Tongue (tissue), 2 donors: Measurements from ENCODE around the gene SPEM3. TPM values are rescaled to one million over a fixed set of nuclear protein-coding genes. Genes with fewer than 3 reads are reported as not detected.
"Not testable (repeated sequence)": the region's sequence is repeated elsewhere in the genome, so short reads cannot be mapped to it uniquely, and the experiment has no call there.

Source experiments
- DNase-seq: peaks from one replicate; pipeline ENCODE4 v3.0.0-alpha.2; 2015
- total RNA-seq: library from RNA; depleted of rRNA; stranded (reverse); fragments of >200 nt; gene quantifications from one replicate; pipeline ENCODE4 v1.2.3, GENCODE V29; 2014

The SPEM3 gene
- total RNA-seq, 1 donor from 2014 or later, result not detected

GRCh38 chr17:7474767-7475166, 46.1 kb downstream of the SPEM3 start:
- not testable (repeated sequence) for DNase-seq

DNA sequence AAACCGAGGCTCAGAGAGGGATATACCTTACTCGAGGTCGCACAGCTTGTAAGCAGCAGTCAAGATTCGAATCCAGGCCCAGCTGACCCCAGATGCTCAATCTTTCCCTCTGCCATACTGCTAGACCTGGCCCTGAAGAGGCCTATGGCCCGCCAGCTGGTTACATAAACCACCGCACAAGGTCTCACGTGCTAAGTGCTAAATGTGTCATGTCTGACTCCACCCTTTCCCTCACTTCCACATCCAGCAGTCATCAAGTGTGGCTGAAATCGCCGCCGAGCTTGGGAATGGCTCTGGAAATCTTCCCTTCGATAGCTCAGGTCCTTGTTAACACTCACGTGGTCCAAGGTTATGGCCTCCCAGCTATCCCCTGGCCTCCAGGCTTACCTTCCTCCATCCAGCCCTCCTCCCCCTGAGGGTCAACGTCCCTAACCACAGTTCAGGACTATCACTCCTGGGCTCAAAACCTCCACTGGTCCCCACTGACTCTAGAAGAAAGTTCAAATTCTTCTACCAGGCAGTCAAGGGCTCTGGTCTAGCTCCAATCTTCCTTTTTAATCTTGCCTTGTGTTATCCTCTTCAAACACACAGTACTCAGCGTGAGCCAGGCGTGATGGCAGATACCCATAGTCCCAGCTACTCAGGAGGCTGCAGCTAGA, 47.2 kb downstream of the SPEM3 start:
- peak; percentile 30 for DNase-seq

GRCh38 chr17:7476494-7476893, 47.8 kb downstream of the SPEM3 start:
- no peak for DNase-seq

GRCh38 chr17:7476951-7477350, 48.3 kb downstream of the SPEM3 start:
- no peak for DNase-seq

DNA sequence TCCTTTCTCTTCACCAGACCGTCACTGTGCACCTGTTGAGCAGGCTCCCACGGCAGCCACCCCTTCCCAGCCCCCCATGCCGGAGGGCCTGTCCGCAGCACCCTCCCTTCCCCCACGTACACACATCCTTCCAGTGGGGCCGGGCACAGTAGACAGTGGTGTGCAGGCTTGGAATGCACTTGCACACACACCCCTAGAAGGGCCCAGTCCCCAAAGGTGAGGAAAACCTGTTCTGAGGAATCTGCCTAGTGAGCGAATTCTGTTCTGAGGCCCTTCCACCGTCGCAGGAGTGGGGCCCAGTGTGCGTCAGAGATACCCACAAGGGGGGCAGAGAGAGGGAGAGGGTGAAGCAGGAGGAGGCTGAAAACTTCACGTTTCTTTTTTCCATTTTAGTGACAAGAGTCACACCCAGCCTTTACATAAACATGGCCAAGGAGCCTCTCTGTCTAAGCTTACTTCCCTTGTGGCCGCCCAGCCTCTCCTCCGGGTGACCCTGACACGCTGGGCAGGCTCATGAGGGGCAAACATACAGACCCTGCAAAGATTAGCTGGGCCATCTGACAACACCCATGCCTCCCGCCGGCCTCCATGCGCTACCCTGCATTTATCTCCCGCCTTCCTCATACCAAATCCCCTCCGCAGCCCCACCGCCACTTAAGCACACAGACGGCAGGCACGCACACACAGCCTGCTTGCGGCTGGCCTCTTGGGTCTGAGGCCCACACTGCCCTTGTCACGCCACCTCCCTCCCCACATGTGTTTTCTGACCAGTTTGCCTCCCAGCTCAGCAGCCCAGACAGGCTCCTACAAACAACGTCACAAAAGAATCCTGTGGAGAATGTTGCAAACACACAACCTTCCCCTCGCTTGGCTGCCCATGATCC, 49.0 kb downstream of the SPEM3 start:
- peak; percentile 78 for DNase-seq

DNA sequence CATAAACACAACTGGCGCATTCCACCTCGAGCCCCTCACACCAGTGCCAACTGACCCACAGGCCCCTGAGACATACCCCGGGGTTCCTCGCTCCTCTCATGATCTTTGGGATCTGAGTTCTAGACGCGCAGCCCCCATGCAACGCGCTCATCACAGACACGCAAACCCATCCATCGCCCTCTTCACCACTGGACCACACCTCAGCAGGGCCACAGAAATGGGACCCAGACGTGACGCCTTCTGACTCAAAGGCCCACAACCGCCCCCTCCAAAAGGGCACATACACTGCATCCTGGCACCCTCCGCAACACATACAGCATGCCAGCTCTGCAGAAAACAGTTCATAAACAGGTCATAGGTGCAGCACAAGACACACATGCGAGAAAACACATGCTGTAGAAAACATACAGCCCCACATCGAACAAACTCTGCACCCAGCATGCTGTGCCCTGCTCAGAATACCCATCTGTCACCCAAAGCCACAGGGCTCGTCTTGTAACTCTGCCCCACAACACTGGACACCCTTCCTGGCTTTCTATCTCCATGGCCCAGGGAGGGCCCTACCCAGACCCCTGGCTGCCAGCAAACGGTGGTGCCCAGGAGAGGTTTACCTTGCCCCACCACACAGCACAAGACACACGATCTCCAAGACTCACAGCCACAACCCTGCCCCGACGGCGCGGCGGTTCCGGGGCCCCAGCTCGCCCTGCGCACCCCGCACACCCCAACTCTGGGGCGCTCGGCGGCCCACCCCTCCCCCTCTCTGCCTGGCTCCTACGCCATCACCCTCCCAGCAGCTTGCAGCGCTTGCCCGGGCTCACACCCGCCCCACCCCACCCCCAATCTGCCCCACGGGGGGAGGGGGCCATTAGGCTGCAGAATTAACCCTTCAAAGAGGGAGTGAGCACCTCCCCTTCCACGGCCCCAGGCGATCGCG, 49.9 kb downstream of the SPEM3 start:
- DNase-seq, result peak; percentile 66

GRCh38 chr17:7479213-7480088, 50.8 kb downstream of the SPEM3 start, which contains the start of gene ZBTB4:
TSS of gene ZBTB4 (minus strand) at chr17:7479631. CDS start at chr17:7466801, 12,830 bp downstream.
- peak; percentile 74 for DNase-seq

- DNase-seq, result peak; percentile 67
Observed at GRCh38 chr17:7480089-7480384, 51.4 kb downstream of the SPEM3 start.

DNA sequence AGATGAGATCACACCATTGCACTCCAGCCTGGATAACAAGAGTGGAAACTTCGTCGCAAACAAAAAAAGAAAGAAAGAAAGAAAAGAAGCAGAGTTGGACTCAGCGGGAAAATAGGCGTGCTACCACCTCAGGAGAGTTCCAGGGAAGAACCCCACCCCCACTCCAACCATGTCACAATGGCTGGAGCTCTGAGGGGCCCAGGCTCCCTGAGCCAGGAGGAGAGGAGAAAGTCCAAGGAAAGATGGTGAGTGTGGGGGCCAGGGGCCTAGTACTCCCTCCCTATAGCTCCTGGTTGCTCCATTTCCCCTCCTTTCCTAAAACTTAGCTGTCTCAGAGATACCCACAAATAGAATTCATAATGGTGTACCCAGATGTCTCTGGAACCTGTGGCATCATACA, 52.6 kb downstream of the SPEM3 start, which contains the start of gene SLC35G6:
Gene SLC35G6 (plus strand): TSS at position 172 of the 400 bp plus-strand sequence. CDS start 71 bp downstream, at position 243.
- not testable (repeated sequence) for DNase-seq

DNA sequence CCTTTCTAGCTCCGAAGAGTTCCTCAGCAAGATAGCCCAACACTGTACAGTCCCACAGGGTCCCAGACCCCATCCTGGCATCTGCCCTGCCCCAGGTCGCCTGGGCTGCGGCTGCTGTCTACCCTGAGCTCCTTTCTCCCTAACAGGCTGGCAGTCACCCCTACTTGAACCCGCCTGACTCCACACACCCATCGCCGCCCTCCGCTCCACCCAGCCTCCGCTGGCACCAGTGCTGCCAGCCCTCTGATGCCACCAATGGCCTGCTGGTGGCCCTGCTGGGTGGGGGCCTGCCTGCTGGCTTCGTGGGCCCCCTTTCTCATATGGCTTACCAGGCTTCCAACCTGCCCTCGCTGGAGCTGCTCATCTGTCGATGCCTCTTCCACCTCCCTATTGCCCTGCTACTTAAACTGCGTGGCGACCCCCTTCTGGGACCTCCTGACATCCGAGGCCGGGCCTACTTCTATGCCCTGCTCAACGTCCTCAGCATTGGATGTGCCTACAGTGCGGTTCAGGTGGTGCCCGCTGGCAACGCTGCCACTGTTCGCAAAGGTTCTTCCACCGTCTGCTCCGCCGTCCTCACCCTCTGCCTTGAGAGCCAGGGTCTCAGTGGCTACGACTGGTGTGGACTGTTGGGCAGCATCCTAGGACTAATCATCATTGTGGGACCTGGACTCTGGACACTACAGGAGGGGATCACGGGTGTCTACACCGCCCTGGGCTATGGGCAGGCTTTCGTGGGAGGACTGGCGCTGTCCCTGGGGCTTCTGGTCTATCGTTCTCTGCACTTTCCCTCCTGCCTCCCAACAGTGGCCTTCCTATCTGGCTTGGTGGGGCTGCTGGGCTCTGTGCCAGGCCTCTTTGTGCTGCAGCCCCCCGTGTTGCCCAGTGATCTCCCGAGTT, 53.4 kb downstream of the SPEM3 start:
- DNase-seq, result not testable (repeated sequence)

Other genes starting within 250 kb of the SPEM3 start
- gene ASGR1, start 249.5 kb upstream of the SPEM3 start, total RNA-seq, result 0.21 TPM
- gene DLG4, start 209.0 kb upstream of the SPEM3 start, total RNA-seq, result 11.1 TPM
- 260 TPM for gene ACADVL, start 208.9 kb upstream of the SPEM3 start, total RNA-seq
- gene DVL2, start 194.3 kb upstream of the SPEM3 start, total RNA-seq, result 53.7 TPM
- 22.3 TPM for gene PHF23, start 189.4 kb upstream of the SPEM3 start, total RNA-seq
- gene GABARAP, start 186.4 kb upstream of the SPEM3 start, total RNA-seq, result 283 TPM
- gene CTDNEP1, start 177.1 kb upstream of the SPEM3 start, total RNA-seq, result 63.6 TPM
- gene ELP5, start 176.6 kb upstream of the SPEM3 start, total RNA-seq, result 43.2 TPM
- 22.2 TPM for gene CLDN7, start 166.4 kb upstream of the SPEM3 start, total RNA-seq
- 75.2 TPM for gene SLC2A4, start 147.1 kb upstream of the SPEM3 start, total RNA-seq
- gene YBX2, start 134.2 kb upstream of the SPEM3 start, total RNA-seq, result 0.51 TPM
- gene EIF5A, start 121.2 kb upstream of the SPEM3 start, total RNA-seq, result 212 TPM
- gene GPS2, start 113.5 kb upstream of the SPEM3 start, total RNA-seq, result 35.3 TPM
- 22.5 TPM for gene NEURL4, start 99.5 kb upstream of the SPEM3 start, total RNA-seq
- 1.7 TPM for gene ACAP1, start 92.3 kb upstream of the SPEM3 start, total RNA-seq
- 3.4 TPM for gene KCTD11, start 76.7 kb upstream of the SPEM3 start, total RNA-seq
- not detected for gene TMEM95, start 73.7 kb upstream of the SPEM3 start, total RNA-seq
- 2.1 TPM for gene TNK1, start 47.8 kb upstream of the SPEM3 start, total RNA-seq
- 9.4 TPM for gene PLSCR3, start 34.3 kb upstream of the SPEM3 start, total RNA-seq
- gene TMEM256, start 24.8 kb upstream of the SPEM3 start, total RNA-seq, result 69.0 TPM
- gene NLGN2, start 21.0 kb upstream of the SPEM3 start, total RNA-seq, result 9.3 TPM
- gene SPEM1, start 8.5 kb upstream of the SPEM3 start, total RNA-seq, result not detected
- gene SPEM2, start 3.2 kb upstream of the SPEM3 start, total RNA-seq, result not detected
- 2.4 TPM for gene TMEM102, start 6.6 kb downstream of the SPEM3 start, total RNA-seq
- gene FGF11, start 10.7 kb downstream of the SPEM3 start, total RNA-seq, result 5.4 TPM
- 27.9 TPM for gene CHRNB1, start 16.2 kb downstream of the SPEM3 start, total RNA-seq
- gene ZBTB4, start 50.8 kb downstream of the SPEM3 start, total RNA-seq, result 22.9 TPM
- not detected for gene SLC35G6, start 52.6 kb downstream of the SPEM3 start, total RNA-seq
- 71.4 TPM for gene POLR2A, start 55.5 kb downstream of the SPEM3 start, total RNA-seq
- 18.0 TPM for gene TNFSF12, start 120.2 kb downstream of the SPEM3 start, total RNA-seq
- gene TNFSF13, start 129.9 kb downstream of the SPEM3 start, total RNA-seq, result 6.6 TPM
- 36.8 TPM for gene SENP3, start 133.1 kb downstream of the SPEM3 start, total RNA-seq
- 2.4 TPM for gene CD68, start 150.8 kb downstream of the SPEM3 start, total RNA-seq
- 27.4 TPM for gene MPDU1, start 155.0 kb downstream of the SPEM3 start, total RNA-seq
- 9.6 TPM for gene SOX15, start 161.2 kb downstream of the SPEM3 start, total RNA-seq
- gene FXR2, start 186.0 kb downstream of the SPEM3 start, total RNA-seq, result 47.8 TPM
- gene SAT2, start 199.0 kb downstream of the SPEM3 start, total RNA-seq, result 33.2 TPM
- gene SHBG, start 201.3 kb downstream of the SPEM3 start, total RNA-seq, result not detected
- 0.92 TPM for gene ATP1B2, start 222.1 kb downstream of the SPEM3 start, total RNA-seq